RWPE1 (cell line): Measurements from ENCODE around the gene PNMA8C.
A peak's percentile ranks its signal among the peaks of the same experiment; 100 is the strongest.

Experiments used
- CTCF ChIA-PET: fragments of 350-600 bp; sonication (Branson Sonifier 250); formaldehyde crosslinking; extraction: SDS; loops from one replicate; lab custom pipeline; 2021; lab: Yijun Ruan, JAX
- POLR2A ChIA-PET: fragments of 400-600 bp; formaldehyde crosslinking; extraction: SDS; loops from one replicate; lab custom pipeline; 2020; ENCODE audit warnings: antibody characterized with exemption; ENCODE audit not compliant: low non-redundant PET; lab: Yijun Ruan, JAX
- DNase-seq: peaks from one replicate; pipeline ENCODE4 v3.0.0; 2012; ENCODE audit warnings: low spot score
- H3K27ac ChIP-seq: fragments of 450-650 bp; 2 replicates; pipeline ENCODE4 v1.5.1; 2017
- CTCF ChIP-seq: fragments of 450-650 bp; conservative IDR thresholded peaks from 2 replicates; pipeline ENCODE4 v1.5.1; 2017; ENCODE audit warnings: low read depth, mild to moderate bottlenecking

The PNMA8C gene

GRCh38 chr19:46392252-46392801 is 36.4 kb downstream of the PNMA8C start:
- peak overlapping the region; percentile 58 for H3K27ac ChIP-seq
- no peak for TF ChIP-seq CTCF
- POLR2A ChIA-PET = interaction anchor here (0.6 kb wide), 1 partner anchor 10 kb away, joined by 4 read pairs; no protein-coding TSS in a partner anchor
- CTCF ChIA-PET = interaction anchor here (1.1 kb wide), 1 partner anchor 110 kb away, joined by 3 read pairs; no protein-coding TSS in a partner anchor
- no peak for DNase-seq

GRCh38 chr19:46391296-46392251 is 37.2 kb downstream of the PNMA8C start:
- peak overlapping the region; percentile 58 for H3K27ac ChIP-seq
- TF ChIP-seq CTCF = no peak
- ChIA-PET CTCF (interaction anchor here (0.5 to 1.1 kb wide), 2 partner anchors 59 to 109 kb away, joined by 3 read pairs; no protein-coding TSS in a partner anchor), POLR2A (interaction anchor here (0.6 kb wide), 1 partner anchor 9 kb away, joined by 4 read pairs; no protein-coding TSS in a partner anchor)
- DNase-seq = no peak

- peak overlapping the region; percentile 58 for H3K27ac ChIP-seq
- POLR2A ChIA-PET = no interaction called here
- DNase-seq = no peak
- CTCF ChIA-PET = interaction anchor here (0.5 kb wide), 1 partner anchor 58 kb away, joined by 3 read pairs; no protein-coding TSS in a partner anchor
- no peak for TF ChIP-seq CTCF
Observed at GRCh38 chr19:46390866-46391265, 37.9 kb downstream of the PNMA8C start.

DNA sequence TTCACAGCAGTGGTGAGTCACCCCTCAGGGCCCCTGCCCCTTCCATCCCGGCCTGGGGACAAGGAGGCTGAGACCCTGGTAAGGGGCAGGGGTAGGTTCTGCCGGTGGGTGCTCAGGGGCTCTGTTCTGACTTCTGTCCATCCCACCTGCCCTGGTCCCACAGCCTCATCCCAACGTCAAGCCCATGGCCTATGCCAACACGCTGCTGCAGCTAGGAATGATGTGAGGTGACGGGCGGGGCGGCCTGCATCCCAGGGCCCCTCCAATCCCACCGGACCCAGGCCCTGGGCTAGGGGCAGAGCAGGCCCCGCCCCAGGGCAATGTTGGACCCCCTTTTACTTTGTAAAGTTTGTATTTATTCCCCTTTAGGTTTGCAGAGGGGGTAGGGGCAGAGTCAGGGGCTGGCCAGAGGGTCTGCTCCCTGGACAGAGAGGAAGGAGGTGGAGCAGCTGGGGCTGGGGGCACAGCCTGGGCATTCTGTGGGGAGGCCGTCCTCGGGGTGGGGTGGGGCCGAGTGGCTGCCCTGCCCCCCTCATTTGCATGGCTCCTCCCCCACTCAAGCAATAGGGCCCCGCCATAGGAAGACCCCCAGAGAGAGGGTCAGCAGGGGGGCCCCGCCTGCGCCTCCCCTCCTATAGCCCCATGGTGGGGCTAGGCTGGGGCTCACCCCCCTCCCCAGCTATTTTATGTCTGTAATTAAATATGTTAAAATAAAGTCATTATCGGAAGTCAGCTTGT is 38.4 kb downstream of the PNMA8C start:
- H3K27ac ChIP-seq = peak overlapping the region; percentile 58
- DNase-seq = no peak
- ChIA-PET POLR2A (no interaction called here), CTCF (no interaction called here)
- TF ChIP-seq CTCF = no peak

DNA sequence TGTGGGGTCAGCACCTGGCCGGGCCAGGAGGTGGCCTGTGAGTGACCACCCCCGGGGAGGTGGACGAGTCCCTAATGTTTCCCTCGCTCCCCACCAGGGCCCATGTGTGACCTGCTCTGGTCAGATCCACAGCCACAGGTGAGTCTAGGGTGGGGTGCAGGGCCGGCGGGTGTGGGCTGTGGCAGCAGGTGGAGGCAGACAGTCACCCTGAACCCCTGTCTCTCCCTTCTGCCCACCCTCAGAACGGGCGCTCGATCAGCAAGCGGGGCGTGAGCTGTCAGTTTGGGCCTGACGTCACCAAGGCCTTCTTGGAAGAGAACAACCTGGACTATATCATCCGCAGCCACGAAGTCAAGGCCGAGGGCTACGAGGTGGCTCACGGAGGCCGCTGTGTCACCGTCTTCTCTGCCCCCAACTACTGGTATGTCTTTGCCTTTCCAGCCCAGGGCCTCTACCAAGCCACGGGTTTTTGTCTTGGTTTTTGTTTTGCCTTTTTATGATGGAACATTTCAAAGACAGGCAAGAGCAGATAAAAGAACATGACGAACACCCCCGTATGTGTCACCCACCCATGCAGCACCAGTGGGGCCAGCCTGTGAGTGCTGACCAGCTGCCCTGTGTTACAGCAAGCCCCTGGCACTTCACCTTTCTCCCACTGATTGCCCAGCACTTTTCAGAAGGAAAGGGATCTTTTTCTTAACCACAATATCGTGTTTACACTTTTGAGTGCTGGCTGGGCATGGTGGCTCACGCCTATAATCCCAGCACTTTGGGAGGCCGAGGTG is 40.2 kb downstream of the PNMA8C start:
- DNase-seq = no peak
- ChIA-PET POLR2A (no interaction called here), CTCF (interaction anchor here (0.6 kb wide), 1 partner anchor 42 kb away, joined by 4 read pairs; no protein-coding TSS in a partner anchor)
- H3K27ac ChIP-seq = peak overlapping the region; percentile 0; the same call in 1 of the 2 replicates
- no peak for TF ChIP-seq CTCF
